ENCODE measurements around the gene PTPRM.

DNA sequence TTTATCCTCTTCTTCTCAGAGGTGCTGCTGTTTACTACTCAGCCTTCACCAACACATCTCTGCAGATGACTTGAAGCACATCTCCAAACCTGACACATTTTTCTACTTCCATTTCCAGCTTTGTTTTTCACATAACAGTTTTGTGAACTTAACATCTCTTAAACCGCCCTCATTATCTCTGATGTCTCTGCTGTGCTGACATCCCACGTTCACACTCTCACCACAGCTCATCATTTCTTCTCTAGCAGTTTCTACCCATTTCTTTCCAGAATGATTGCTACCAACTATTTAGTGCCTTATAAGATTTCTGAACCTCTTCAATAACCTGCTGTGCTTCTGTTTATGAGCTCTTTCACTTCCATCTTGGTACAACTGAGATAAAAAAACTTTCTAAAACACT, 238.0 kb downstream of the PTPRM start:
- TF ChIP-seq POLR2A (IDR thresholded peaks at IDR 0.05) (no peak), CTCF (IDR thresholded peaks at IDR 0.05) (no peak)
